Neural cell (in vitro differentiated cells): ENCODE data around the gene CDKL5. TPM values are rescaled to one million over a fixed set of nuclear protein-coding genes. Genes with fewer than 3 reads are reported as not detected.

ENCODE experiments used
- H2AFZ ChIP-seq: fragments of 200-600, 300-800 bp; sonication (generic), shearing (Covaris generic); 2 replicates; pipeline ENCODE4 v1.6.0; 2014; ENCODE audit warnings: low read depth, mild to moderate bottlenecking, antibody characterized with exemption, low read length, moderate library complexity
- H3F3A ChIP-seq: fragments of 200-600 bp; shearing (Covaris generic); 2 replicates; pipeline ENCODE4 v1.6.1; 2016; ENCODE audit warnings: mild to moderate bottlenecking, moderate library complexity, mixed read lengths, antibody characterized with exemption, low read length; ENCODE audit not compliant: insufficient read depth, poor library complexity, severe bottlenecking
- H3K27ac ChIP-seq: fragments of 200-600, 300-800 bp; sonication (generic), shearing (Covaris generic); 2 replicates; pipeline ENCODE4 v1.5.1; 2014; ENCODE audit warnings: mild to moderate bottlenecking, low read length, moderate library complexity
- H3K27me3 ChIP-seq: fragments of 300-800, 200-600 bp; sonication (generic), shearing (Covaris generic); 2 replicates; pipeline ENCODE4 v1.6.0; 2014; ENCODE audit warnings: mild to moderate bottlenecking, low read depth, low read length, moderate library complexity; ENCODE audit not compliant: insufficient read depth
- H3K36me3 ChIP-seq: fragments of 300-800, 200-600 bp; sonication (generic), shearing (Covaris generic); 2 replicates; pipeline ENCODE4 v1.5.1; 2014; ENCODE audit warnings: mild to moderate bottlenecking, antibody characterized with exemption, low read length, moderate library complexity; ENCODE audit not compliant: insufficient read depth
- H3K4me2 ChIP-seq: fragments of 300-800, 200-600 bp; sonication (generic), shearing (Covaris generic); 2 replicates; pipeline ENCODE4 v1.6.0; 2014; ENCODE audit warnings: mild to moderate bottlenecking, low read length
- H3K4me3 ChIP-seq: fragments of 300-800, 200-600 bp; sonication (generic), shearing (Covaris generic); 2 replicates; pipeline ENCODE4 v1.5.1; 2014; ENCODE audit warnings: mild to moderate bottlenecking, low read length, moderate library complexity
- H3K79me2 ChIP-seq: fragments of 200-600 bp; shearing (Covaris generic); replicated peaks from 2 replicates; pipeline ENCODE4 v1.6.0; 2014; ENCODE audit warnings: mild to moderate bottlenecking, low read length, moderate library complexity; ENCODE audit not compliant: insufficient read depth
- H3K9ac ChIP-seq: fragments of 300-800, 200-600 bp; sonication (generic), shearing (Covaris generic); 2 replicates; pipeline ENCODE4 v1.6.1; 2016; ENCODE audit warnings: mild to moderate bottlenecking, low read length, mixed read lengths
- H3K9me2 ChIP-seq: fragments of 200-600 bp; shearing (Covaris generic); 2 replicates; pipeline ENCODE4 v1.6.1; 2016; ENCODE audit warnings: mild to moderate bottlenecking, low read length, mixed read lengths; ENCODE audit not compliant: insufficient read depth
- H3K9me3 ChIP-seq: fragments of 200-600, 300-800 bp; sonication (generic), shearing (Covaris generic); 2 replicates; pipeline ENCODE4 v1.6.1; 2016; ENCODE audit warnings: mild to moderate bottlenecking, mixed run types, low read length, moderate library complexity, mixed read lengths
- H4K20me1 ChIP-seq: fragments of 200-600 bp; shearing (Covaris generic); 2 replicates; pipeline ENCODE4 v1.6.1; 2016; ENCODE audit warnings: mild to moderate bottlenecking, mixed run types; ENCODE audit not compliant: insufficient read depth
- CTCF ChIP-seq: fragments of 450-650 bp; IDR thresholded peaks from 2 replicates; pipeline ENCODE4 v1.5.1; 2014; ENCODE audit warnings: antibody characterized with exemption, mild to moderate bottlenecking, moderate library complexity; ENCODE audit not compliant: poor library complexity, severe bottlenecking
- EP300 ChIP-seq: fragments of 450-650 bp; conservative IDR thresholded peaks from 2 replicates; pipeline ENCODE4 v1.6.1; 2014; ENCODE audit warnings: antibody characterized with exemption, mild to moderate bottlenecking, moderate library complexity; ENCODE audit not compliant: poor library complexity, severe bottlenecking
- EZH2 ChIP-seq: fragments of 200-600, 300-800 bp; shearing (Covaris generic), sonication (generic); IDR thresholded peaks from 2 replicates; pipeline ENCODE4 v1.6.1; 2014; ENCODE audit warnings: antibody characterized with exemption, low read length, borderline replicate concordance, mild to moderate bottlenecking; ENCODE audit not compliant: insufficient read depth, poor library complexity, severe bottlenecking
- MXI1 ChIP-seq: fragments of 450-650 bp; conservative IDR thresholded peaks from 2 replicates; pipeline ENCODE4 v1.6.1; 2014; ENCODE audit warnings: antibody characterized with exemption, mild to moderate bottlenecking; ENCODE audit not compliant: poor library complexity, severe bottlenecking
- POLR2AphosphoS5 ChIP-seq: IDR thresholded peaks from 2 replicates; pipeline ENCODE4 v1.6.1; 2012
- RAD21 ChIP-seq: fragments of 450-650 bp; conservative IDR thresholded peaks from 2 replicates; pipeline ENCODE4 v1.6.1; 2014; ENCODE audit warnings: antibody characterized with exemption, mild to moderate bottlenecking, moderate library complexity
- REST ChIP-seq: IDR thresholded peaks from 2 replicates; pipeline ENCODE4 v1.6.1; 2012; ENCODE audit warnings: borderline replicate concordance
- SMC3 ChIP-seq: fragments of 450-650 bp; conservative IDR thresholded peaks from 2 replicates; pipeline ENCODE4 v1.6.1; 2014; ENCODE audit warnings: antibody characterized with exemption, mild to moderate bottlenecking, moderate library complexity; ENCODE audit not compliant: poor library complexity
- TAF1 ChIP-seq: IDR thresholded peaks from 2 replicates; pipeline ENCODE4 v1.6.1; 2012; ENCODE audit warnings: low read depth
- polyA plus RNA-seq: library from polyadenylated mRNA; depleted of rRNA; stranded (reverse); fragments of >200 nt; gene quantifications from 2 replicates; pipeline ENCODE4 v1.2.3, GENCODE V29; 2014

CDKL5 gene
- polyA plus RNA-seq, 1 donor from 2014 or later, result 5.3 TPM

- Histone ChIP-seq H3K27me3 (no peaks in the 10 kb centered on the region), H2AFZ (no peak overlapping the region), H3K36me3 (no peaks in the 10 kb centered on the region), H3K9ac (no peak overlapping the region), H4K20me1 (no peaks in the 10 kb centered on the region), H3K9me3 (no peaks in the 10 kb centered on the region), H3K4me2 (no peak overlapping the region), H3K79me2 (no peaks in the 10 kb centered on the region), H3F3A (no peaks in the 10 kb centered on the region), H3K9me2 (no peaks in the 10 kb centered on the region), H3K4me3 (no peak overlapping the region), H3K27ac (no peak overlapping the region)
- TF ChIP-seq RAD21 (no peak), REST (no peak), TAF1 (no peak), SMC3 (no peak), MXI1 (no peak), EP300 (no peak), POLR2AphosphoS5 (no peak), CTCF (no peak), EZH2 (no peak)
These were observed 262.6 kb downstream of the CDKL5 start for GRCh38 chrX:18687856-18688495.

- no peaks in the 10 kb centered on the region for H3K36me3 ChIP-seq
- no peak for TF ChIP-seq SMC3
- TF ChIP-seq TAF1, result no peak
- no peak for TF ChIP-seq EZH2
- TF ChIP-seq MXI1, result no peak
- no peak for TF ChIP-seq POLR2AphosphoS5
- no peak for TF ChIP-seq REST
- no peak for TF ChIP-seq RAD21
- TF ChIP-seq EP300, result no peak
- TF ChIP-seq CTCF, result no peak
- no peaks in the 10 kb centered on the region for H3K27me3 ChIP-seq
- H3K9me3 ChIP-seq, result no peaks in the 10 kb centered on the region
- no peak overlapping the region for H3K4me2 ChIP-seq
- H3K27ac ChIP-seq, result no peak overlapping the region
- no peak overlapping the region for H3K4me3 ChIP-seq
- no peaks in the 10 kb centered on the region for H3K79me2 ChIP-seq
- H3F3A ChIP-seq, result no peaks in the 10 kb centered on the region
- no peaks in the 10 kb centered on the region for H4K20me1 ChIP-seq
- no peak overlapping the region for H2AFZ ChIP-seq
- no peak overlapping the region for H3K9ac ChIP-seq
- H3K9me2 ChIP-seq, result no peaks in the 10 kb centered on the region
These were observed 266.0 kb downstream of the CDKL5 start for GRCh38 chrX:18691431-18691830.
